Mucosa of descending colon (tissue), 3 donors: ENCODE data around the gene ELP2. TPM values are rescaled to one million over a fixed set of nuclear protein-coding genes. Genes with fewer than 3 reads are reported as not detected.

Source experiments
- ATAC-seq: fragments of 200-7000 bp; cut with Tn5 transposase; one replicate; pipeline ENCODE4 v1.9.1; 2020; ENCODE audit warnings: mild to moderate bottlenecking, moderate library complexity
- DNase-seq, 3 donors: peaks; one replicate each; pipeline ENCODE4 v3.0.0-alpha.2; 2020
- H3K36me3 ChIP-seq: fragments of 200-600 bp; one replicate; pipeline ENCODE4 v1.8.0; 2021; ENCODE audit warnings: low read depth, mild to moderate bottlenecking
- H3K4me1 ChIP-seq: fragments of 200-600 bp; one replicate; pipeline ENCODE4 v1.8.0; 2021; ENCODE audit warnings: low read depth, mild to moderate bottlenecking
- H3K4me3 ChIP-seq: fragments of 200-600 bp; one replicate; pipeline ENCODE4 v1.8.0; 2021; ENCODE audit warnings: mild to moderate bottlenecking
- H3K9me3 ChIP-seq: fragments of 200-600 bp; one replicate; pipeline ENCODE4 v1.8.0; 2021; ENCODE audit warnings: mild to moderate bottlenecking
- intact Hi-C, 2 donors: fragments of 100-400 bp; cut with DNase I in 1 of 2; cut with micrococcal nuclease in 1 of 2; formaldehyde crosslinking; loops; one replicate each; pipeline versions ENCODE4 v1.11.0 to v1.11.1; 2022; cut with DNase I, micrococcal nuclease
- total RNA-seq, 3 donors: library from RNA; stranded (reverse); fragmentation: NEBNext Ultra II Directional in 2 of 3; extraction: Animal tissue kit (Norgen Biotek cat#: 25700) in 2 of 3; gene quantifications; one replicate each; pipeline versions ENCODE4 v1.2.1 to v1.2.4, GENCODE V29; 2021 to 2023
- TF ChIP-seq, protein P1 (sequence below): fragments of 200-600 bp; IDR thresholded peaks from one replicate; pipeline ENCODE4 v1.8.0; 2022; ENCODE audit warnings: antibody characterized with exemption, mild to moderate bottlenecking
- donor health status: DM: no; HTN: no; CAD: no; lungs with moderate emphysema.
- donor health status: DM: no; HTN: no; CAD: no.
- donor health status: DM: no; HTN: yes; CAD: no.

Gene ELP2
- total RNA-seq, 3 donors from 2014 or later: 45.4 to 62.9 (median 55.4) TPM

DNA sequence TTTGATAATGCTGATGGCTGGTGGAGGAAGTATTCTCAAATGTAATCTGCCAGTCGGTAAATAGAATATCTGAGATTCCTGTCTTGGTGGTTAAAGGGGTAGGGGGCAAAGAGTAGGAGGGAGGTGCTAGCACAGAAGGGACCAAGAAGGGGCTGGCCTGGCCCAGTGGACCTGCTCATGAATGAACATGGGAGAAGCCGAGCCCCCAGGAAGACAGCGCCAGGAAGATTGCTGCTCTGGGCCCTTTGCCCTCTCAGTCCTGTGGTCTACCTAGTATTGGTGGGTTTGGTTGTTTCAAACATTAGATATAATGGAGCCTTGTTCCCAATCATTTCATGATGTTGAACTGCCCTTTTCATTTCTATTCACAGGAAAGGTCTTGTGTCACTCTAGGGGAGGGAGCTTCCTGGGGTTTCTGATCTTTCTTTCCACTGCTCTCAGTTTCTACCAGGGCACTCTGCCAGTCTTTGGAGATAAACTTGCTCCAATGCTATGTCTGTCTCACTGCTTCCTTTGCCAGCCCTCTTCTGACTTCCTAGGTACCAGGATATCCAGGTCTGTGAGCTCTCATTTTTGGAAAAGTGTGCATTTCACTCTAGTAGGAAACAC is 52.3 kb downstream of the ELP2 start:
- TF ChIP-seq, protein P1, sequence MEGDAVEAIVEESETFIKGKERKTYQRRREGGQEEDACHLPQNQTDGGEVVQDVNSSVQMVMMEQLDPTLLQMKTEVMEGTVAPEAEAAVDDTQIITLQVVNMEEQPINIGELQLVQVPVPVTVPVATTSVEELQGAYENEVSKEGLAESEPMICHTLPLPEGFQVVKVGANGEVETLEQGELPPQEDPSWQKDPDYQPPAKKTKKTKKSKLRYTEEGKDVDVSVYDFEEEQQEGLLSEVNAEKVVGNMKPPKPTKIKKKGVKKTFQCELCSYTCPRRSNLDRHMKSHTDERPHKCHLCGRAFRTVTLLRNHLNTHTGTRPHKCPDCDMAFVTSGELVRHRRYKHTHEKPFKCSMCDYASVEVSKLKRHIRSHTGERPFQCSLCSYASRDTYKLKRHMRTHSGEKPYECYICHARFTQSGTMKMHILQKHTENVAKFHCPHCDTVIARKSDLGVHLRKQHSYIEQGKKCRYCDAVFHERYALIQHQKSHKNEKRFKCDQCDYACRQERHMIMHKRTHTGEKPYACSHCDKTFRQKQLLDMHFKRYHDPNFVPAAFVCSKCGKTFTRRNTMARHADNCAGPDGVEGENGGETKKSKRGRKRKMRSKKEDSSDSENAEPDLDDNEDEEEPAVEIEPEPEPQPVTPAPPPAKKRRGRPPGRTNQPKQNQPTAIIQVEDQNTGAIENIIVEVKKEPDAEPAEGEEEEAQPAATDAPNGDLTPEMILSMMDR: no peak
- peaks cover 6% of the 10 kb centered on the region for H3K4me1 ChIP-seq
- intact Hi-C loops: no loop called here
- no peaks in the 10 kb centered on the region for H3K9me3 ChIP-seq
- H3K36me3 ChIP-seq: no peaks in the 10 kb centered on the region
- DNase-seq: no peak
- H3K4me3 ChIP-seq: no peak overlapping the region
- ATAC-seq: no peak

DNA sequence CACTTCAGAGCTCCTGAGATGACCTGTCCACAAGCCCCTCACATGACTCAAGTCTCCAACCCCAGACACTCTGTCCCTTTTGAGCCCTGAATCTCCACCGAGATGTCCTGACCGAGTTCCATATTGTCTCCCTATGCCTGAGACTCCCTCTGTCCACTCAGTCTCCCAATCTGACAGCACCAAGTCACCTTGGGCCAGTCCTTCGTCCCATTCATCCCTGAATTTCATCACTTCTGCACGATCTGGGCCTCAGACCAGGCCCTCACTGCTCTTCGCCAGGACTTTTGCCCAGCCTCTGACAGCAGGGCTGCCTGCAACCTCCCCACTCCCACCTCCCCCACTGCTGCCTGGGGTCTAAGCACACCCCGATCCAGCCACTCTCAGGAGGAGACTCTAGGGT is 53.3 kb downstream of the ELP2 start:
- Histone ChIP-seq H3K4me3 (no peak overlapping the region), H3K36me3 (no peaks in the 10 kb centered on the region), H3K9me3 (no peaks in the 10 kb centered on the region), H3K4me1 (peaks cover 10% of the 10 kb centered on the region)
- intact Hi-C loops: no loop called here
- TF ChIP-seq, protein P1: no peak
- DNase-seq (no peak), ATAC-seq (no peak)

DNA sequence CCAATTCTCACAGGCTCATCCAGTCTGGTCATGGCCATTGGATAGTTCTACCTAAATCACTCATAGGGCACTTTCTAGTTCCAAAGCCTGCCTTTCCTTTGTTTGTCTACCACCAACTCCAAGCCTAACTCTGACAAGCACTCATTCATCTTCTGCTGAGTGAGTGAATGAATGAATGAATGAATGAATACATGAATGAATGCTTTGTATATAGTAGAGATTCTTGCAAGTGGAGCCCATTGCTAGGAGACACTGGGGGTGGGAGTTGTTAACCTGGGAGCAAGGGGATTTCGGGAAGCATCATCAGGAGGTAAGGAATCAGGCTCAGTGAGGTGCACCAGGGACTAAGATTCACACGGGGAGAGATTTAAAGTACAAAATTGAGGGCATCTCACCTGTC is 54.3 kb downstream of the ELP2 start:
- H3K4me3 ChIP-seq: no peak overlapping the region
- no peaks in the 10 kb centered on the region for H3K36me3 ChIP-seq
- TF ChIP-seq, protein P1: no peak
- no peaks in the 10 kb centered on the region for H3K9me3 ChIP-seq
- DNase-seq: no peak
- no peak for ATAC-seq
- H3K4me1 ChIP-seq: peaks cover 15% of the 10 kb centered on the region
- intact Hi-C loops: no loop called here

DNA sequence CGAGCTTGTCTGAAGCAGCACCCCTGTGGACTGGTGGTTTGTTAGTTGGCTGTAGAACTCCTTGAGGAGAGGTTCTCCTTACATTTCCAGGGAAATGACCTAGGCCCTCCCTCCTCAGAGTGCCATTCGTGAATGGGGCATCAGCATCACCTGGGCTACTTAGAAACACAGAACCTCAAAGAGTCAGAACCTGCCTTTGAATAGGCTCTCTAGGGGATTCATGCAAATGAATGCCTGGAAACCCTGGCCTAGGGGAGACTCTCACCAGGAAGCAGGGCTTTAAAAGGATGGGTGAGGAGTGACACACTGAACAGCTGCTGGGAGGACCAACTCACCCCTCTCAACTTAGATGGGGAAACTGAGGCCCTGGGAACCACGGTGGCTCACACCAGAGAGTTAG is 55.5 kb downstream of the ELP2 start:
- DNase-seq: no peak
- Histone ChIP-seq H3K36me3 (no peaks in the 10 kb centered on the region), H3K4me1 (peaks cover 12% of the 10 kb centered on the region), H3K9me3 (no peaks in the 10 kb centered on the region), H3K4me3 (no peak overlapping the region)
- TF ChIP-seq, protein P1: no peak
- intact Hi-C loops: no loop called here
- no peak for ATAC-seq

DNA sequence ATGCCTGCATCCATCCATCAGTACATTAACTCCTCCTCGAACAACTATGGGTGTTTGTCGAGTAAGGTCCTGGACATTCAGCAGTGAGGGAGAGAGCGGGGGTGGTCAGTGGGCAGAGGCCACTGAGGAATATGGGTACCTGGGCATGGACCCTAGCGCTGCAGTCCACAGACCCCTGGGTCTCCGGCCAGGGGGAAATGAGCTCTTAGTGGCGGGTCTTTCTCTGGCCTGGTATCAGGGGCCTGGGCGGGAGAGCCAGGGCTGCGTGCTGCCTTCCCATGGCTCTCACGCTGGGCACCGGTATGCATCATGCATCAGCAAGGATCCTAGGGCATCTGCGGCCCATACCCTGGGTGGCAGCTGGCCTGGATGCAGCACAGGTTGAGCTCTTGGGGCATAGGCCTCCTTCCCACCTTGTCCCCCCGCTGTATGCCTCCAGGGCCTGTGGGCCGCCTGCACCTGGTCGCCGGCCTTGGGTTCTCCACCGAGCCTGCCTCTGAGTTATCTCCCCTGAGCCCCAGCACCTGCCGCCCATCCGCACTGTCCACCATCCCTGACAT is 56.3 kb downstream of the ELP2 start:
- H3K4me3 ChIP-seq: no peak overlapping the region
- no peak for ATAC-seq
- intact Hi-C loops: no loop called here
- TF ChIP-seq, protein P1: no peak
- no peaks in the 10 kb centered on the region for H3K9me3 ChIP-seq
- no peak for DNase-seq
- H3K36me3 ChIP-seq: no peaks in the 10 kb centered on the region
- peaks cover 9% of the 10 kb centered on the region for H3K4me1 ChIP-seq
